22Rv1 (cell line): Measurements from ENCODE around the gene EXOC4.

Experiments
- H3K27ac ChIP-seq: fragments of 450-650 bp; 2 replicates; pipeline ENCODE4 v1.5.1; 2017
- CTCF ChIP-seq: fragments of 450-650 bp; IDR thresholded peaks from 2 replicates; pipeline ENCODE4 v1.5.1; 2017; ENCODE audit warnings: mild to moderate bottlenecking
- ZFX ChIP-seq: fragments of 450-650 bp; IDR thresholded peaks from 2 replicates; pipeline ENCODE4 v1.6.1; 2017; ENCODE audit warnings: antibody characterized with exemption, borderline replicate concordance

EXOC4 gene

GRCh38 chr7:133290676-133291333 is 37.9 kb downstream of the EXOC4 start:
- no peak overlapping the region for H3K27ac ChIP-seq
- TF ChIP-seq CTCF (no peak), ZFX (no peak)

GRCh38 chr7:133292631-133293030 is 39.8 kb downstream of the EXOC4 start:
- no peak for TF ChIP-seq CTCF
- TF ChIP-seq ZFX, result no peak
- H3K27ac ChIP-seq, result no peak overlapping the region

- TF ChIP-seq CTCF, result no peak
- no peak for TF ChIP-seq ZFX
- H3K27ac ChIP-seq, result no peak overlapping the region
Observed at GRCh38 chr7:133293384-133294160, 40.7 kb downstream of the EXOC4 start.

- H3K27ac ChIP-seq, result no peak overlapping the region
- TF ChIP-seq CTCF (no peak), ZFX (no peak)
Observed at GRCh38 chr7:133294234-133294633, 41.4 kb downstream of the EXOC4 start.

- H3K27ac ChIP-seq, result no peak overlapping the region
- TF ChIP-seq ZFX (no peak), CTCF (no peak)
Observed at GRCh38 chr7:133295484-133295883, 42.6 kb downstream of the EXOC4 start.

GRCh38 chr7:133297093-133297492 is 44.2 kb downstream of the EXOC4 start:
- TF ChIP-seq CTCF (no peak), ZFX (no peak)
- H3K27ac ChIP-seq, result no peak overlapping the region

- no peak for TF ChIP-seq ZFX
- no peak for TF ChIP-seq CTCF
- no peak overlapping the region for H3K27ac ChIP-seq
Observed at GRCh38 chr7:133298080-133298479, 45.2 kb downstream of the EXOC4 start.
